ENCODE measurements around the gene CEBPZ. TPM values are rescaled to one million over a fixed set of nuclear protein-coding genes. Genes with fewer than 3 reads are reported as not detected.

Gene CEBPZ
- 84.1 and 86.7 TPM in 2 replicates for total RNA-seq

DNA sequence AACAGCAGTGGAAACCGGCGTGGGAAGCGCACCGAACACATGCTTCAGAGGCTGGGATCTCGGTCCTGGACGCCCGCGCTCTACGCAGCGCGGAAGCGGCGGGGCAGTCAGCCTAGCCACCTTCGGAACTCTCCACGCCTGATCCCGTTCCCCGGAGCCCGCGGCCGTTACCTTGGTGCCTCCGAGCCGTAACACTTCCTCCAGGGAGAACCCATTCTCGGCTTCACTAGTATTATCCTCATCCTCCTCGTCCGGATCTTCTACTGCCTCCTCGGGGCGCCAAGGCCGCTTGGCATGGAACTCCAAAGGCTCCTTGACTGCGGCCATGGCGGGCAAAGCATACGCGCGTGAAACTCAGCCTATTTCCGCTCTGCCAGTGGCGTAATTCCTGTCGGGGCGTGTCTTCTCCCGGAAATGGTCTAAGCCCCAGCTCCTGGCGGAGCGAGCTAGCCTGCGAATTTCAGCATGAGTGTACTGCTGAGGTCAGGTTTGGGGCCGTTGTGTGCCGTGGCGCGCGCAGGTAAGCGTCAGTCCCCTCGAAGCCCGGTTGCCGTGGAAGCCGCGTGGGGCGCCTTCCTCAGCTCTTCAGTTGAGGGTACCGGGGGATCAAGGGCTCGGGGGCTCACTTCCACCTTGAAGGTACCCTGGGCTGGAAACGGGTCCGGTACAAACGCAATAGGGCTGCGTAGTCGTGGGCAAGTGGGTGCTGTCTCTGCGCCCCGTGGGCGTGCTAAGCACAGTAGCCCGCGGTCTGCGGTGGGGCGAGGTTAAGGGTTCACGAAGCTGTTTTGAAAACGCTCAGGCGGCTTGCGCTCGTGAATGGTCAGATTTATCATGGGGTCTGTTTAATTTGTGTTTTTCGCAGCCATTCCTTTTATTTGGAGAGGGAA, at the start of gene CEBPZ, which contains the start of gene NDUFAF7:
Gene CEBPZ (minus strand): TSS at position 356 of the 890 bp plus-strand sequence. CDS start 29 bp downstream, at position 327.
Gene NDUFAF7 (plus strand): TSS at position 418 of the 890 bp plus-strand sequence. CDS start 48 bp downstream, at position 466.

GRCh38 chr2:37196320-37197195, 34.8 kb downstream of the CEBPZ start, which contains the start of gene CEBPZOS:
CEBPZOS (plus strand) TSS chr2:37196496; CDS start chr2:37199705, 3,209 bp downstream.

GRCh38 chr2:37188570-37188969, 42.8 kb downstream of the CEBPZ start, which contains the start of gene SULT6B1:
SULT6B1 (minus strand) TSS chr2:37188670; CDS start chr2:37188640, 30 bp downstream.

DNA sequence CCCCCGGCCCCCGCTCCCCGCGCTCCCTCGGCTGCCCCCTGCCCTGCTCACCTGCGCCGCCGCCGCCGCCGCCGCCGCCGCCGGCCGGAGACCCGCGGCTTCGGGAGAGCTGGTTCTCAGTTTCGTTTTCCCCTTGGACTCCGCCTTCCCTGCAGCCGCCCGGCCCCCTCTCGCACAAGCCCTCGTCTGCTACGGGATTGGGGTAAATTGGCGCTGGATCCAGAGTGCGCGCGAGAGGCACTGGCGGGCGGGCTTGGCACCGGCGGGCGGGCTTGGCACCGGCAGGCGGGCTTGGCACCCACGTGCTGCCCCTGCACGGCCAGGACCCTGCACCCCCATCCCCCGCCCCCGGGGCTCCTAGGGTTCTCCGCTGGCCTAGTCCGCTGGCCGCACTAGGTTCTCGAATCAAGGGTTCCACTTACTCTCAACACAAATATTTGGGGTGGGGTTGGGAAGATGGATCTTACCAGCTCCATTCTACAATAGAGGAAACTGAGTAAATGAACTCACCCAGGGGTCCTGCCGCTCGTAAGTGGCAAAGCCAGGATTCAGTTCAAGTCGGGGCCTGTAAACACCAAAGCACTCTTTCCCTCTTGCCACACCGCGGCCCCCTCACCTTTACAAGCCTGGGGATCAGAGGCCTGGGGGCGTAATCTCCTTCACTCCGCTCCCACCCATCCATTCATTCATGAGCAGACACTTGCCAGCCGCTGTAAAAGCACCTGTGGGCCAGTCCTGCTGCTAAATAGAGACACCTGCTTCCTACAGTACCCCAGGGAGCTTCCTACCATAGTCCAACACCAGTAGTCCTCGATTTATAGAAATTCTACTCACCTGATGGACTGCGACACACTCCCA, 74.3 kb downstream of the CEBPZ start, which contains the start of gene EIF2AK2:
Gene EIF2AK2 (minus strand): TSS at position 124 of the 858 bp plus-strand sequence. CDS start 9,174 bp downstream, outside the sequence.

Other genes with a start within 250 kb of the CEBPZ start
- 27.3 and 29.8 TPM in 2 replicates for gene HEATR5B, start 147.2 kb downstream of the CEBPZ start, total RNA-seq
- gene GPATCH11, start 147.1 kb downstream of the CEBPZ start, total RNA-seq, result 6.2 and 7.0 TPM in 2 replicates
- 16.4 and 31.4 TPM in 2 replicates for gene EIF2AK2, start 74.6 kb downstream of the CEBPZ start, total RNA-seq
- gene SULT6B1, start 42.9 kb downstream of the CEBPZ start, total RNA-seq, result not detected in 2 replicates
- 15.0 and 17.4 TPM in 2 replicates for gene CEBPZOS, start 35.1 kb downstream of the CEBPZ start, total RNA-seq
- gene NDUFAF7, start 62 bp upstream of the CEBPZ start, total RNA-seq, result 14.4 and 18.8 TPM in 2 replicates
- gene PRKD3, start 93.2 kb upstream of the CEBPZ start, total RNA-seq, result 32.5 and 35.8 TPM in 2 replicates
- 5.3 and 16.1 TPM in 2 replicates for gene QPCT, start 113.0 kb upstream of the CEBPZ start, total RNA-seq

Data from nasal cavity respiratory epithelium epithelial cell of viscerocranial mucosa (primary cell).